ENCODE results near the gene SRGAP3.

The SRGAP3 gene

GRCh38 chr3:8970971-8971589, 278.4 kb downstream of the SRGAP3 start:
- peak; percentile 79 for DNase-seq (ENCODE audit: low spot score)

GRCh38 chr3:8969241-8969640, 280.2 kb downstream of the SRGAP3 start:
- DNase-seq (ENCODE audit: low spot score), result no peak

- DNase-seq (ENCODE audit: low spot score), result no peak
These were observed 281.0 kb downstream of the SRGAP3 start for GRCh38 chr3:8968375-8968882.

GRCh38 chr3:8967553-8967952, 281.9 kb downstream of the SRGAP3 start:
- DNase-seq (ENCODE audit: low spot score), result no peak

GRCh38 chr3:8966820-8967348, 282.6 kb downstream of the SRGAP3 start:
- no peak for DNase-seq (ENCODE audit: low spot score)

DNA sequence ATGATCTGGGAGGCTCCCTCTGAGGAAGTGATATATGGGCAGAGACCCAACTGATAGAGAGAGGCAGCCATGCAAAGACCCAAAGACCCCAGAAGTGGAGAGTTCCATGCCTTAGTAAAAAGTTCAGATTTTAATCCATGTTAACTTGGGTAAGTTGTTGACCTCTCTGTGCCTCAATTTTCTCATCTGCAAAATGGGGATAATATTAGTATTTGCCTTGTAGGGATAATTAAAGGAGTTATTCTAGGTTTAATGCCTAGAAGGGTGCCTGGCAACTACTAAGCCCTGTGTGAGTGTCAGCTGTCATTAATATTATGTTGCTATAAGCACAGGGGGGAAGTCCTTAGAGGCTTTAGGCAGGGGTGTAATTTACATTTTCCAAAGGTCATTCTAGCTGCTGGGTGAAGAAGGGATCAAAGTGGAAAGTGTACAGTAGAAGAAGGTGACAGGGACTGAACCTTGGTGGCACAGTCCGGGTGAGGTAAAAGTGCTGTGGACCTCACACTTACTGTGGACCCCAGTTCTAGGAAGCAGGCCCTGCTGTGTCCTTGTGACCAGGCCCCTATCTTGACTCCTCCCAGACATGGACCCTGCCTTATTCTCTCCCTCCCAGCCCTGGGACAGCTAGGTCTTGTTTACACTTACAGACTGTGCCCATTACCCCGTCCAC, 283.2 kb downstream of the SRGAP3 start:
- DNase-seq (ENCODE audit: low spot score), result no peak

DNA sequence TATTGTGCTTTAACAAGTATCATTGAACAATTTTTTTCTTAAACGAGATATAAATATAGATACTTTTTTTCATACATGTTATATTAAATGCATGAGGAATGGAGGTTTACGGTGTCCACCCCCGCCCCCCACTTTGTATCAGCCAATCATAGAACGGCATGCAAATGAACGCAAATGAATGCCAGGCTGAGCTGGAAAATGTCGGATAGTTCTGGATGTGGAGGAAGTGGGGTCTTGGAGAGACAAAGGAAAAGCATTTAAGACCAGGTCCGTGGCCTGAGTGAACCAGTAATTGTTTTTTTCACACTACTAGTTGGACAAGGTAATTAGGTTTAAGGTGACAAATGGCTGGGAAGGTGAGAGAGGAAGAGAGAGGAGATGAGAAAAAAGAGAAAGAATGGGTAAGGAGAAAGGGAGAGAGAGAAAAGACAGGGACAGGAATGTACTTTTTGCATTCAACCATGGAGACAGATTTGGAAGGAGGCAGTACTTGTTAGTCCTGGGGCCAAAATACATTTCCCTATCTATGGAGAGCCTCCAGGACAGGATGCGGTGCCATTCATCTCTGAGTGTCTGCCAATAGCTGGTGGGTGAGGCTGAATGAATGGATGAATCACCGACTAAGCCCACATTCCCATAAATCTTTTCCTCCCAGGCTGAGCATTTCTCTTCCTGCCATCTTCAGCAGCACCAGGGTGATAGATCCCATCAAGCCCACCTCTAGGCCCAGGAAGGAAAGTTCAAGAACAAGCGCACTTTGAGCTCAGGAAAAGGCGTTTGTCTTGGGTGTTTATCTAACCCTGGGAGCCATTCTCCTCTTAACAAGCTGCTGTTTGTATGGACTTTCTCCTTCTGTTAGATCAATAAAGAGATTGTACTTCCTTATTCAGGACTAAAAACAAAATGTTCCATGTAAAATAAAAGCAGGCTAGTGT, 284.7 kb downstream of the SRGAP3 start:
- no peak for DNase-seq (ENCODE audit: low spot score)

- DNase-seq (ENCODE audit: low spot score), result peak; percentile 97
These were observed 286.2 kb downstream of the SRGAP3 start, which contains the start of gene RAD18 for GRCh38 chr3:8963137-8963853. TSS of gene RAD18 (minus strand) at chr3:8963472. CDS start at chr3:8963385, 87 bp downstream.

- no peak for DNase-seq (ENCODE audit: low spot score)
These were observed 287.1 kb downstream of the SRGAP3 start for GRCh38 chr3:8962226-8962861.

DNA sequence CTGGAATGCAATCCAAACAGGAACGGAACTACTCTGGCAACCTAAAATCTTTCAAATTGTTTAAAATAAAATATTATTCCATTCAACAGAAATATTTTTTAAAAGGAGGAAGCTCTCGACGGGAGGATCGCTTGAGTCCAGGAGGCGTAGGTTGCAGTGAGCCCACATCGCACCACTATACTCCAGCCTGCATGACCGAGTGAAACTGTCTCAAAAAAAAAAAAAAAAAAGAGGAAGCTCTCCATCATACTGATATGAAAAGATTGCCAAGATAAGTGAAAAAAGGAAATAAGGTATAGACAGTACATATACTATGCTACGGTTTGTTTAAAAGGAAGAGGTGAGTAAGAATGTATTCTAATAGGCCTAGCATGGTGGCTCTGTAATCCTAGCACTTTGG, 289.8 kb downstream of the SRGAP3 start:
- DNase-seq (ENCODE audit: low spot score), result no peak

GRCh38 chr3:8954938-8955763, 294.3 kb downstream of the SRGAP3 start:
- DNase-seq (ENCODE audit: low spot score), result no peak

DNA sequence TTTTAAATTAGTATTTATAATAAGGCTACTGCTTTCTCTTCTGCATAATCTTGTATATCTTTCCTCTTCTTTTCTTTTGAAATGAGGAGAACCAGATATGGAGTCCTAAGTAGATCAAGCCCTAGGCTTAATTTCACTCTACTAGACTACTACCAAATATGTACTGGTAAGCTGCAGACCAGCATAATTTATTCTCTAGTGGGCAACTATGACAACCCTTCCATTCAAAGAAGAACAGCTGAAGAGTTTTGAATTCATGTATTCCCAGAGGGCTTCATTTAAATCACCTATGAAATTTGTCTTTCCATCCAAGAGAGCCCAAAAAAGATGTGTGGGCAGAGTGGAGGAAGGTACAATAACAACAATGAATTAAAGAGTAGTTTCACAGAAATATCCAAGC, 296.1 kb downstream of the SRGAP3 start:
- DNase-seq (ENCODE audit: low spot score), result no peak

- no peak for DNase-seq (ENCODE audit: low spot score)
These were observed 297.3 kb downstream of the SRGAP3 start for GRCh38 chr3:8952130-8952529.

- no peak for DNase-seq (ENCODE audit: low spot score)
These were observed 303.4 kb downstream of the SRGAP3 start for GRCh38 chr3:8945890-8946600.

DNA sequence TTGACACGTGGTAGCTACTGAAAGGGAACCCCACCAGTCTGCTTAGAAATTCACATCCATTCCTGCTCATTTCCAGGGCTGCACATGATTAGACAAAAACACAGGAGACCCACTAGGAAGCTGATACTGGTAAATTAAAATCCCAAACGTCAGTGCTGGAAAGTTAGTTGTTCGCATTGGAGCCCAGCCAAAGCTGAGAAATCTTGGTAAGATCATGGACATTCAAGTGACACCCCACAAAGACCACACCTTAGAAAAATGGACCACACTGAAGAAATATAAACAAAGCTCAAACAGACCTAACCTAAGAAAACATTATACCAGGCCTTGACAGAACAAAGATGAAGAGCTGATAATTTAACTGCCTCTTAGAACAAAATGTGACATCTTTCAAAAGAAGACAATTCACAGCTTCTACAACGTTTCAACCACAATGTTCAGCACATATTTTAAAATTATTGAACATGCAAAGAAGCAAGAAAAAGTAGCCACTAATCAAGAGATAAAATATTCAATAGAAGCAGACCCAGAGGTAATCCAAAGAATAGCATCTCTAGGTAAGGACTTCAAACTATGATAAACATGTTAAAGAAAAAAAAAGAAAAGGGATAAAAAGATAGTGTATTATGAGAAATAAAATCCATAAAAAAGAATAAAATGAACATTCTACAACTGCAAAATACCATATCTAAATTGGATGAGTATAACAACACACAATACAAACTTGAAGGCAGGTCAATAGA, 306.5 kb downstream of the SRGAP3 start:
- DNase-seq (ENCODE audit: low spot score), result no peak

DNA sequence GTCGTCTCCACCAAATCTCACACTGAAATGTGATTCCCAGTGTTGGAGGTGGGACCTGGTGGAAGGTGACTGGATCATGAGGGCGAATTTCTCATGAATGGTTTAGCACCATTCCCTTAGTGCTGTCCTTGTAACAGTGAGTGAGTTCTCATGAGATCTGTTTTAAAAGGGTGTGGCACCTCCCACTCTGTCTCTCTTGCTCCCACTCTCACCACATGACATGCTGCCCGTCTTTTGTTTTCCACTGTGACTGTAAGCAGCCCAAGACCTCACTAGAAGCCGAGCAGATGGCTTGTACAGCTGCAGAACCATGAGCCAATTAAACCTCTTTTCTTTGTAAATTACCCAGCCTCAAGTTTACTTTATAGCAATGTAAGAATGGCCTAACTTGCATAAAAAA, 307.3 kb downstream of the SRGAP3 start:
- no peak for DNase-seq (ENCODE audit: low spot score)

- DNase-seq (ENCODE audit: low spot score), result peak; percentile 40
These were observed 311.4 kb downstream of the SRGAP3 start for GRCh38 chr3:8938021-8938420.

All from SK-N-DZ (cell line).